ENCODE data around the gene CNMD. TPM values are rescaled to one million over a fixed set of nuclear protein-coding genes. Genes with fewer than 3 reads are reported as not detected.

CNMD gene
- total RNA-seq, 6 experiments from 2014 or later = not detected

GRCh38 chr13:52738719-52739467, 727 bp downstream of the CNMD start:
- Histone ChIP-seq H3K36me3 (no peaks in the 10 kb centered on the region), H3K4me1 (peaks cover 0 to 7% (median 0%) of the 10 kb centered on the region in 4 donors), H3K4me3 (no peak overlapping the region), H3K27me3 (peaks cover 0 to 12% of the 10 kb centered on the region in 2 donors), H3K27ac (no peak overlapping the region), H3K9me3 (no peaks in the 10 kb centered on the region)
- DNase-seq (no peak), ATAC-seq (peak; percentile 30 to 62 (median 46))
- intact Hi-C loops (cut with DNase I) = no loop called here
- 7% methylated on average over 17 of the region's 75 CpGs for WGBS (ENCODE audit: insufficient coverage, low coverage, low lambda C conversion rate, missing lambda C conversion rate)
- TF ChIP-seq CTCF (IDR thresholded peaks at IDR 0.05) (peak in 3 of 4 donors; percentile 22 to 46 (median 33)), POLR2A (IDR thresholded peaks at IDR 0.05) (no peak)

GRCh38 chr13:52737965-52738364, 1.7 kb downstream of the CNMD start:
- Histone ChIP-seq H3K9me3 (no peaks in the 10 kb centered on the region), H3K27ac (no peak overlapping the region), H3K4me1 (peaks cover 0 to 7% (median 0%) of the 10 kb centered on the region in 4 donors), H3K36me3 (no peaks in the 10 kb centered on the region), H3K4me3 (no peak overlapping the region), H3K27me3 (peaks cover 0 to 12% of the 10 kb centered on the region in 2 donors)
- WGBS (ENCODE audit: insufficient coverage, low coverage, low lambda C conversion rate, missing lambda C conversion rate) = 68% methylated on average over 4 of the region's 4 CpGs
- ATAC-seq (no peak), DNase-seq (no peak)
- intact Hi-C loops (cut with DNase I) = no loop called here
- TF ChIP-seq POLR2A (IDR thresholded peaks at IDR 0.05) (no peak), CTCF (IDR thresholded peaks at IDR 0.05) (no peak)

- no peak for DNase-seq
- H3K4me1 ChIP-seq = peaks cover 0 to 7% (median 0%) of the 10 kb centered on the region in 4 donors
- TF ChIP-seq CTCF (IDR thresholded peaks at IDR 0.05) = no peak
- no peak for TF ChIP-seq POLR2A (IDR thresholded peaks at IDR 0.05)
- H3K27me3 ChIP-seq = peaks cover 0 to 12% of the 10 kb centered on the region in 2 donors
- intact Hi-C loops (cut with DNase I) = no loop called here
- no peak for ATAC-seq
- no peak overlapping the region for H3K27ac ChIP-seq
- no peak overlapping the region for H3K4me3 ChIP-seq
- H3K9me3 ChIP-seq = no peaks in the 10 kb centered on the region
- H3K36me3 ChIP-seq = no peaks in the 10 kb centered on the region
Observed at GRCh38 chr13:52737451-52737850, 2.2 kb downstream of the CNMD start.

- H3K9me3 ChIP-seq = no peaks in the 10 kb centered on the region
- no peaks in the 10 kb centered on the region for H3K36me3 ChIP-seq
- DNase-seq (no peak), ATAC-seq (no peak)
- no peak overlapping the region for H3K27ac ChIP-seq
- H3K27me3 ChIP-seq = peaks cover 0 to 12% of the 10 kb centered on the region in 2 donors
- intact Hi-C loops (cut with DNase I) = no loop called here
- H3K4me1 ChIP-seq = peaks cover 0 to 7% (median 0%) of the 10 kb centered on the region in 4 donors
- TF ChIP-seq POLR2A (IDR thresholded peaks at IDR 0.05) (no peak), CTCF (IDR thresholded peaks at IDR 0.05) (no peak)
- H3K4me3 ChIP-seq = no peak overlapping the region
- WGBS (ENCODE audit: insufficient coverage, low coverage, low lambda C conversion rate, missing lambda C conversion rate) = 58% methylated on average over 2 of the region's 2 CpGs
Observed at GRCh38 chr13:52736891-52737290, 2.7 kb downstream of the CNMD start.

Data from right lobe of liver (tissue), 6 donors.